B cell (primary cell): ENCODE measurements around the gene EXOSC9.

Experiments used
- CTCF ChIP-seq: fragments of 200-600 bp; IDR thresholded peaks from one replicate; pipeline ENCODE4 v1.8.0; 2022; ENCODE audit warnings: antibody characterized with exemption, mild to moderate bottlenecking
- EZH2 ChIP-seq: IDR thresholded peaks from 2 replicates; pipeline ENCODE4 v1.6.1; 2012; ENCODE audit warnings: borderline replicate concordance, low read depth, mild to moderate bottlenecking, moderate library complexity, low read length; ENCODE audit not compliant: insufficient read depth, poor library complexity, severe bottlenecking

GRCh38 chr4:121783210-121783609 lies 17.9 kb upstream of the EXOSC9 start:
- TF ChIP-seq CTCF (no peak), EZH2 (no peak)
